Lower leg skin (tissue), 4 donors: ENCODE data around the gene CAMK2B. TPM values are rescaled to one million over a fixed set of nuclear protein-coding genes. Genes with fewer than 3 reads are reported as not detected.
A peak's percentile ranks its signal among the peaks of the same experiment; 100 is the strongest.

Experiments
- DNase-seq, 2 donors: peaks; one replicate each; pipeline ENCODE4 v3.0.0-alpha.2; 2019; ENCODE audit warnings: low spot score in 2 of 2
- H3K4me3 ChIP-seq: fragments of 200-600 bp; sonication (generic); 2 replicates; pipeline ENCODE4 v1.5.1; 2017; ENCODE audit warnings: mild to moderate bottlenecking, low read depth; ENCODE audit not compliant: poor library complexity, severe bottlenecking
- CTCF ChIP-seq, 3 donors: fragments of 450-650 bp; IDR thresholded peaks; one replicate each; pipeline ENCODE4 v1.5.1; 2016; ENCODE audit warnings: antibody characterized with exemption in 3 of 3, mild to moderate bottlenecking in 3 of 3, moderate library complexity in 2 of 3
- POLR2A ChIP-seq, 2 donors: fragments of 450-650 bp; IDR thresholded peaks; one replicate each; pipeline ENCODE4 v1.6.1; 2016 to 2017; ENCODE audit warnings: antibody characterized with exemption in 2 of 2, mild to moderate bottlenecking in 1 of 2, moderate library complexity in 1 of 2
- WGBS, 2 donors: methylation state at CpG; one replicate each; pipeline ENCODE4 v1.1.5; 2018; 5-methylcytosine and 5-hydroxymethylcytosine counted together
- intact Hi-C: fragments of 100-400 bp; cut with DNase I; formaldehyde crosslinking; loops from one replicate; pipeline ENCODE4 v1.15.0; 2023; ENCODE audit warnings: low total_unique reads
- total RNA-seq, 4 donors: library from RNA; depleted of rRNA; stranded (reverse); fragments of >200 nt; gene quantifications; one replicate each; pipeline ENCODE4 v1.1.0, GENCODE V29; 2016

CAMK2B gene
- total RNA-seq, 4 donors from 2014 or later: 0.04 to 2.6 (median 1.1) TPM

DNA sequence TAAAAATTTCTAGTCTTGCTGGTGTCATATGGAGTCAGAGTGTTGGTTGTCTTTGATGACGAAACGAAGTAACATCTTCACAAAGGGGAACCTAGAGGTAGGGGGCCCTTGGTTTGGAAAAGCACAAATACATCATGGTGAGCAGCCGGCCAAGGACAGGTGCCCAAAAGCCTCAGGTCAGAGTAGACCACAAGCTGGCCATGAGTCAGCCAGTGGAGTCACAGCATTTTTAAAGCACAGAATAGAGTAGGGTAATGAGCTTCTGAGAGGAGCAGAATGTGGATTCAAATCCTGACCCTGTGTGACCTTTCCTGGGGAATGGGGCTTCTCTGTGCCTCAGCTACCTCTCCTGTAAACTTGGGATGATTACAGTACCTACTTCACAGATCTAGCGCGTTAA lies 5.3 kb downstream of the CAMK2B start:
- TF ChIP-seq POLR2A (IDR thresholded peaks at IDR 0.05): no peak
- no peak for TF ChIP-seq CTCF (IDR thresholded peaks at IDR 0.05)
- intact Hi-C loops: no loop called here
- DNase-seq: no peak
- WGBS, 2 donors: 91 to 94% methylated on average over 5 of the region's 5 CpGs
- H3K4me3 ChIP-seq: no peak overlapping the region

- peak in 1 of 2 donors; percentile 72 for DNase-seq
- H3K4me3 ChIP-seq: no peak overlapping the region
- TF ChIP-seq POLR2A (IDR thresholded peaks at IDR 0.05) (no peak), CTCF (IDR thresholded peaks at IDR 0.05) (no peak)
- WGBS, 2 donors: 66 to 70% methylated on average over 2 of the region's 2 CpGs
- intact Hi-C loops: no loop called here
These were observed 7.1 kb downstream of the CAMK2B start for GRCh38 chr7:44318332-44318731.

DNA sequence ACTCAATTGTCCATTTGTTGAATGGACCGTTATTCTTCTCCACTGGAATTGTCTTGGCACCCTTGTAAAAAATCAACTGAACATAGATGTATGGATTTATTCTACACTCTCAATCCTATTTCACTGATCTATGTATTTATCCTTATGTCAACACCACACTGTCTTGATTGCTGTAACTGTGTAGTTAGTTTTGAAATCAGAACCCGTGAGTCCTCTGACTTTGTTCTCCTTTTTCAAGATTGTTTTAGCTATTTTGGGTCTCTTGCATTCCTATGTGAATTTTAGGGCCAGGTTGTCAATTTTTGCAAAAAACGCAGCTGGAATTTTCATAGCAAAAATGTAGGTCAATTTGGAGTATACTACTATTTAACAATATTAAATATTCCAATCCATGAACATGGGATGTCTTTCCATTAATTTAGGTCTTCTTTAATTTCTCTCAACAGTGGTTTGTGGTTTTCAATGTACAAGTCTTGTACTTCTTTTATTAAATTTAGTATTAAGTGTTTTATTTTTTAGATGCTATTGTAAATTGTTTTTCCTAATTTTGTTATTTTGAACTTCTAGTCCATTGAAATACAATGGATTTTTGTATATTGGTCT lies 10.0 kb downstream of the CAMK2B start:
- H3K4me3 ChIP-seq: no peak overlapping the region
- DNase-seq: no peak
- WGBS, 2 donors: 86 to 92% methylated on average over 3 of the region's 3 CpGs
- TF ChIP-seq CTCF (IDR thresholded peaks at IDR 0.05) (no peak), POLR2A (IDR thresholded peaks at IDR 0.05) (no peak)
- intact Hi-C loops: no loop called here

- 89 to 90% methylated on average over 7 of the region's 7 CpGs for WGBS, 2 donors
- intact Hi-C loops: no loop called here
- H3K4me3 ChIP-seq: no peak overlapping the region
- DNase-seq: peak in 1 of 2 donors; percentile 79
- TF ChIP-seq CTCF (IDR thresholded peaks at IDR 0.05) (no peak), POLR2A (IDR thresholded peaks at IDR 0.05) (no peak)
These were observed 11.8 kb downstream of the CAMK2B start for GRCh38 chr7:44313621-44314031.

GRCh38 chr7:44313016-44313415 lies 12.4 kb downstream of the CAMK2B start:
- peak in 1 of 2 donors; percentile 54 for DNase-seq
- H3K4me3 ChIP-seq: no peak overlapping the region
- intact Hi-C loops: no loop called here
- TF ChIP-seq CTCF (IDR thresholded peaks at IDR 0.05) (no peak), POLR2A (IDR thresholded peaks at IDR 0.05) (no peak)
- WGBS, 2 donors: 79 to 92% methylated on average over 8 of the region's 8 CpGs
